HG03159 (cell line): Measurements from ENCODE around the gene PARD6A.

Source experiments
- ATAC-seq: cut with Tn5 transposase; IDR thresholded peaks from one replicate; pipeline ENCODE4 v1.9.1; 2021; ENCODE audit warnings: mild to moderate bottlenecking, moderate library complexity; ENCODE audit not compliant: unreplicated experiment

The PARD6A gene

DNA sequence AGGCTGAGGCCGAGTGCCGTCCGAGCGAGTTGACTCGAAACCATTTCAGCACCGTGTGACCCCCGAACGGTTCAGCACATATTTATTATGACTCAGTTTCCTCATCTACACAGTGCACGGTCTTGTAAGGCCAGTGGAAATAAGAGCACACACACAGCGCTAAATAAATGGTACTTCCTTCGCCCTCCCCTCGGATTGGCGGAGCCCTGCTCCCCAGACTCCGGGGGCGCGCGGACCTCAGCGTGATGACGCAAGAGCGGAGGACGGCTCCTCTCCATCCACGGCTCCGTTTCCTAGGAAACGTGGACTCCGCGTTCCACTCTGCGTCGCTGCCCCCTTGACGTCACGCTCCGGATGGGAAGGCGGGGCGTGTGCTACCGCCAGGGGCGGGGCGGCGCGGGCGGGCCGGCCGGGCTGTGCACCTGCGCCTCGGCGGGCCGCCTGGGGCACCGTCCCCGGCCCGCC lies at the start of gene PARD6A:
PARD6A (plus strand) TSS at position 397 of the 465 bp plus-strand sequence. CDS start 79 bp downstream, outside the sequence.
- ATAC-seq: peak; percentile 70

DNA sequence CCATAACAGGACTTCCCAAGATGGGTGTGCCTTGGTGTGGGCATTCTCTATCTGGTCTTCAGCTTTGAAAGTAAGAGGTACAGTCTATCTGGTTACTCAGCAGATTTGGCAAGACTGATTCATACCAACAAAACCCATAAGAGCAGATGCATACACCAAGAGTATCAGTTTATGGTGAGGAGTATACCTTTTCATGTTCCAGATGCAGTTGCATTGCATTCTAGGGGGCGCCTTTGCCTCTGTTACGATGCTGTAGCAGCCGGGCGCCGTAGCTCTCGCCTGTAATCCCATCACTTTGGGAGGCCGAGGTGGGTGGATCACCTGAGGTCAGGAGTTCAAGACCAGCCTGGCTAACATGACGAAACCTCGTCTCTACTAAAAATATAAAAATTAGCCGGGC lies 47.0 kb upstream of the PARD6A start:
- no peak for ATAC-seq

- ATAC-seq: no peak
Measured at GRCh38 chr16:67628216-67628615, 32.5 kb upstream of the PARD6A start.

GRCh38 chr16:67632415-67633172 lies 28.2 kb upstream of the PARD6A start:
- no peak for ATAC-seq

DNA sequence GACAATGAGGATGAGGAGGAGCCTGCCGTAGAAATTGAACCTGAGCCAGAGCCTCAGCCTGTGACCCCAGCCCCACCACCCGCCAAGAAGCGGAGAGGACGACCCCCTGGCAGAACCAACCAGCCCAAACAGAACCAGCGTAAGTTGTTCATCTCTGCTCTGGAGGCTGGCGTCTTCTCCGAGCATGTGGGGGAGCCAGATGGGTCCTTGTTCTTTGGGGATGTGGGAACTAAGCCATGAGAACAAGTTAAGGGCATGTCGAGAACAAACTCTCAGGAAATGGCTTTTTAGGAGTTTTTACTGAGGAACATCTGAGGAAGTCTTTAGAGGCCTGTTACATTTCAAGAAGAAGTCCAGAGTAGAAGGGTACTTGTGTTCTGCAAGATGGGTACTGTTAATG lies 24.0 kb upstream of the PARD6A start:
- ATAC-seq: no peak

- no peak for ATAC-seq
Measured at GRCh38 chr16:67637625-67638024, 23.1 kb upstream of the PARD6A start.

- no peak for ATAC-seq
Measured at GRCh38 chr16:67641779-67642708, 18.7 kb upstream of the PARD6A start.

GRCh38 chr16:67644038-67644437 lies 16.7 kb upstream of the PARD6A start:
- ATAC-seq: no peak

GRCh38 chr16:67645397-67646121 lies 15.2 kb upstream of the PARD6A start:
- ATAC-seq: peak; percentile 23

DNA sequence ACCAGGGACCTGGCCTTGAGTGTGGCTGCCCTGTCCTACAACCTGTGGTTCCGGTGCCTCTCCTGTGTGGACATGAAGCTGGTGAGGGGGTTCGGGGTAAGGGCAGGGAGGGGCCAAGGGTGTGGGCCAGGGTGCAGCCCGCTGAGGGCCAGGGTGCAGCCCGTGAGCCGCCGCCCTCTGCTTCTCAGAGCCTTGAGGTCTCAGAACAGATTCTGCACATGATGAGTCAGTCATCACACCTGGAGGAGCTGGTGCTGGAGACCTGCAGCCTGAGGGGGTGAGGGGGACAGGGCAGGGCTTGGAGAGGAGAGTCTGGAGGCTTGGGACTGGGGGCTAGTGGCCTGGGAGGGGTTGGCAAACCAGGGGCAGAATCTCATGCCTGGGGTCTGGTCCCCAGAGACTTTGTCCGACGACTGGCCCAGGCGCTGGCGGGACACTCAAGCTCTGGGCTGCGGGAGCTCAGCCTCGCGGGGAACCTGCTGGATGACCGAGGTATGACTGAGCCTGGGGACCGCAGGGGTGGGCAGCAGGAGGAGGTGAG lies 13.6 kb upstream of the PARD6A start:
- no peak for ATAC-seq

DNA sequence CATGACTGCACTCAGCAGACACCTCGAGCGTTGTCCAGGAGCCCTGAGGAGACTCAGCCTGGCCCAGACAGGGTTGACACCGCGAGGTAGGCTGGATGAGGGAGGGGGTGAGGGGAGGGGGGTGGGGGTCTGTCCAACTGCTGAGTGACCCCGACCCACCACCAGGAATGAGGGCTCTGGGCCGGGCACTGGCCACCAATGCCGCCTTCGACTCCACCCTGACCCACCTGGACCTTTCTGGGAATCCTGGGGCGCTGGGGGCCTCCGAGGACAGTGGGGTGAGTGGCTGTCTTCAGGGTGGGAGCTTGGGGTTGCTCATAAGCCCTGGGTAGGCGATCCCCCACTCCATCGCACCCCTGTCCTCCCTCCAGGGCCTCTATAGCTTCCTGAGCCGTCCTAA lies 13.1 kb upstream of the PARD6A start:
- ATAC-seq: no peak

- no peak for ATAC-seq
Measured at GRCh38 chr16:67648088-67648763, 12.5 kb upstream of the PARD6A start.

GRCh38 chr16:67648764-67649407 lies 11.9 kb upstream of the PARD6A start:
- ATAC-seq: no peak

GRCh38 chr16:67649494-67649931 lies 11.2 kb upstream of the PARD6A start:
- no peak for ATAC-seq

DNA sequence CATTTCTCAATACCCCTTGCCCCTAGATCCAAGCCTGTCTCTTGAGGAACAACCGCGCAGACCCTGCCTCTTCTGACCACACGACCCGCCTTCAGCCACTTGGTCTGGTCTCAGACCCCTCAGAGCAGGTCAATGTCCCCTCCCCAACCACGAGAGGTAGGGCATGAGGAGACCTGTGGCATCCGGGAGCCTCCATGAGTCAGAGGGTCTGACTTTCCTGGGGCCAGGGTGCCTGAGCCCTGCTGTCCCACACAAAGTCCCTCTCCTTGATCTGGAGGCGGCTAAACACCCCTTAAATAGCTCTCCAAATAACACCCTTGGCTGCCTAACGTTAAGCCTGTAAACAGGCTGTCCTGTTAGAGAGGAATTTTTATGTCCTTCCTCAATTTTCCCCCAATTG lies 10.7 kb upstream of the PARD6A start:
- ATAC-seq: no peak

- ATAC-seq: no peak
Measured at GRCh38 chr16:67651039-67651438, 9.7 kb upstream of the PARD6A start.

DNA sequence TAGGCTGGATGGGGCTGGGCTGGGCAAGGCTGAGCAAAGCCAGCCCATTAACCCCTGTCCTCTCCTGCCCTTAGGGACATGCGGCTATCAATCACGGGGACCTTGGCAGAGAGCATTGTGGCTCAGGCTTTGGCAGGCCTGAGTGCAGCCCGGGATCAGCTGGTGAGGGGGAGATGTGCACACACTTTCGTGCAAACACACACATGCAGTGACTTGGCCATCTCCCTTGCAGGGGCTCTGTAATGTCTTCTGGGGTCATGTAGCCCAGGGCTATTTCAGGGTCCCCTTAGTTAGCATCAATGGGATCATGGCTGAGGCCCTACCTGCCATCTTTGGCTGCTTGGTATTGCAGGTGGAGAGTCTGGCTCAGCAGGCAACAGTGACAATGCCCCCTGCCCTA lies 8.9 kb upstream of the PARD6A start:
- no peak for ATAC-seq

DNA sequence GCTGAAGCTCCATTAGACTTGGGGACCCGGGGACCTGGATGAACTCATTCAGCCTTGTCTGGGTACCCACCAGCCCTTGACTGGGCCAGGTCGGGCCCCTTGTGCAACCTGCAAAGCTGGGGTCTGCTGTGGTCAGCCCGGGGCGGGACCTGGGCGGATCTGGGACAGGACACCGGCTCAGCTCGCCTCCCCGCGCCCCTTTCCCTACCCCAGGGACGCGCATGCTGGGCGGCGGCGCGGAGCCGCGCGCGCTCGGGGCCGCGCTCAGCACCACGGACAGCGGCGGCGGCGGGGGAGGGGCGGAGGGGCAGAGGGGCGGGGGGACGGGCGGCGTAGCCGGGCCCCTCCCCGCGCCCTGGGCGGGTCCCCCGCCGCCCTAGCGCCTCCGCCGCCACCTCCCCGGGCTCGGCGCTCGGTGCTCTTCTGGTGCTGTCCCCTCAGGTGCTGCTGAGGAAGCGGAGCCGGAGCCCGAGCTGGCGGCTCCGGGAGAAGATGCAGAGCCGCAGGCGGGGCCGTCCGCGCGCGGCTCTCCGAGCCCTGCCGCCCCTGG lies 8.1 kb upstream of the PARD6A start:
- no peak for ATAC-seq

DNA sequence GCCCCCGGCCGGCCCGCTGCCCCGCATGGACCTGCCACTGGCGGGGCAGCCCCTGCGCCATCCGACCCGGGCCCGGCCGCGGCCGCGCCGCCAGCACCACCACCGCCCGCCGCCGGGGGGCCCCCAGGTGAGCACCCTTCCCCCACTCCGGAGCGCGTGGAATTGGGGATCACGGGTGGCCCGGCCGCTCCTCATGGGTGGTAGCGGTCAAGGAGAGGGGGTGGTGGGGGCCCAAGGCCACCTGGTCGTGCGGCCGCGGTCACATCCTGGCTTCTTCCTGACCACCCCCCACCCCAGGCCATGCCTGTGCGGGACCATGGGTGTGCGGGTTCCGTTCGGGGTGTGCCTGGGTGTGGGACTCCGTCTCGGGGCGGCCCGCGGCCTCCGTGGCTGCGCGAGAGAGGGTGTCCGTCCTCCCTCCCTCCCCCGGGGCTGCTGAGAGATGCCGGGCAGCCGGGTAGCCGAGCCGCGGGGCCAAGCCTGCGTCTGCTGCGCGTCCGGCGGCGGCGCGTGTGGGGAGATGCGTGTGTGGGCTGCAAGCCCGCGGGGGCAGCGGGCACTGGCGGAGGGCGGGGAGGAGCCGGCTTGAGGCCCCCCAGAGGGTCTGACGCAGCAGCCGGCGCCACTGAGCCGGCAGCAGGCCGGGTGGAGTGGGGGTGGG lies 7.5 kb upstream of the PARD6A start:
- ATAC-seq: no peak
